HUES6 (cell line): ENCODE measurements around the gene PRX.
A peak's percentile ranks its signal among the peaks of the same experiment; 100 is the strongest.

ENCODE experiments used
- H3K27ac ChIP-seq: 2 replicates; pipeline ENCODE4 v1.7.0; 2013; ENCODE audit warnings: low read depth, mild to moderate bottlenecking, low read length, inconsistent platforms
- H3K27me3 ChIP-seq: 2 replicates; pipeline ENCODE4 v1.6.1; 2013; ENCODE audit warnings: low read length; ENCODE audit not compliant: control insufficient read depth, insufficient read depth
- H3K36me3 ChIP-seq: 2 replicates; pipeline ENCODE4 v1.6.1; 2013; ENCODE audit warnings: low read length; ENCODE audit not compliant: control insufficient read depth, insufficient read depth
- H3K4me1 ChIP-seq: 2 replicates; pipeline ENCODE4 v1.6.1; 2013; ENCODE audit warnings: low read length; ENCODE audit not compliant: control insufficient read depth, insufficient read depth
- H3K4me3 ChIP-seq: 2 replicates; pipeline ENCODE4 v1.5.1; 2013; ENCODE audit warnings: low read depth, low read length
- H3K9ac ChIP-seq: one replicate; pipeline ENCODE4 v1.6.1; 2013; ENCODE audit warnings: mild to moderate bottlenecking, low read length
- H3K9me3 ChIP-seq: 2 replicates; pipeline ENCODE4 v1.6.1; 2013; ENCODE audit warnings: low read depth, low read length; ENCODE audit not compliant: control insufficient read depth, insufficient read depth

PRX gene

DNA sequence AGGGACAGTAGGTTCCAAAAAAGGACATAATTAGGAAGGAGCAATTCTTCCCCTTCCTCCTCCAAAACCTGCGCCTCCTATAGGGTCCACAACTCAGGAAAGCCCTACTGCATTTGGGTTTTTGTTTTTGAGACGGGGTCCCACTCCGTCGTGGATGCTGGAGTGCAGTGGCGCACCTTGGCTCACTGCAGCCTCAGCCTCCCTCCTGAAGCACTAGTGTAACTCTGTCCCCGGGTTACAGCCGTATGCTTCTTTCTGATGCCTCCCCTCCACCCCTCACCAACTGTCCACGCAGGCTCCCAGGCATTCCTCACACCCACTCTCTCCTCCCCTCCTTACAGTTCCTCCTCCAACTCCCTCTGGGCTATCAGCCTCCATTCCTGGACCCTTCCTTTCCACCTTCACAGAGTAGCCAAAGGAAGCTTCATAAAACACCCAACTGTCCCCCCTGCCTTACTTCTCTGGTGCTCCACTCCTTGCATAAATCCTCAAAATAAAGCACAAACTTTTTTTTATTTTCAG lies 33.1 kb upstream of the PRX start:
- H3K27ac ChIP-seq, result no peak overlapping the region
- H3K9ac ChIP-seq, result peak overlapping the region; percentile 12

GRCh38 chr19:40445780-40446262 lies 32.6 kb upstream of the PRX start:
- no peaks in the 10 kb centered on the region for H3K9me3 ChIP-seq
- H3K27ac ChIP-seq, result no peak overlapping the region
- H3K4me3 ChIP-seq, result no peak overlapping the region
- peaks cover 19% of the 10 kb centered on the region for H3K36me3 ChIP-seq
- peak overlapping the region; percentile 31 for H3K9ac ChIP-seq
- H3K4me1 ChIP-seq, result peaks cover 20% of the 10 kb centered on the region
- H3K27me3 ChIP-seq, result no peaks in the 10 kb centered on the region

More for the DNA sequence above, 33.1 kb upstream of the PRX start:
- peaks cover 14% of the 10 kb centered on the region for H3K36me3 ChIP-seq
- H3K4me3 ChIP-seq, result no peak overlapping the region
- peaks cover 24% of the 10 kb centered on the region for H3K4me1 ChIP-seq
- no peaks in the 10 kb centered on the region for H3K27me3 ChIP-seq
- H3K9me3 ChIP-seq, result no peaks in the 10 kb centered on the region

- H3K27ac ChIP-seq, result peak overlapping the region; percentile 15; the same call in 1 of the 2 replicates
- no peaks in the 10 kb centered on the region for H3K27me3 ChIP-seq
- H3K4me3 ChIP-seq, result peak overlapping the region; percentile 97
- H3K4me1 ChIP-seq, result peaks cover 20% of the 10 kb centered on the region
- H3K9ac ChIP-seq, result peak overlapping the region; percentile 41
- peaks cover 27% of the 10 kb centered on the region for H3K36me3 ChIP-seq
- no peaks in the 10 kb centered on the region for H3K9me3 ChIP-seq
Observed at GRCh38 chr19:40444825-40445312, 31.7 kb upstream of the PRX start.

DNA sequence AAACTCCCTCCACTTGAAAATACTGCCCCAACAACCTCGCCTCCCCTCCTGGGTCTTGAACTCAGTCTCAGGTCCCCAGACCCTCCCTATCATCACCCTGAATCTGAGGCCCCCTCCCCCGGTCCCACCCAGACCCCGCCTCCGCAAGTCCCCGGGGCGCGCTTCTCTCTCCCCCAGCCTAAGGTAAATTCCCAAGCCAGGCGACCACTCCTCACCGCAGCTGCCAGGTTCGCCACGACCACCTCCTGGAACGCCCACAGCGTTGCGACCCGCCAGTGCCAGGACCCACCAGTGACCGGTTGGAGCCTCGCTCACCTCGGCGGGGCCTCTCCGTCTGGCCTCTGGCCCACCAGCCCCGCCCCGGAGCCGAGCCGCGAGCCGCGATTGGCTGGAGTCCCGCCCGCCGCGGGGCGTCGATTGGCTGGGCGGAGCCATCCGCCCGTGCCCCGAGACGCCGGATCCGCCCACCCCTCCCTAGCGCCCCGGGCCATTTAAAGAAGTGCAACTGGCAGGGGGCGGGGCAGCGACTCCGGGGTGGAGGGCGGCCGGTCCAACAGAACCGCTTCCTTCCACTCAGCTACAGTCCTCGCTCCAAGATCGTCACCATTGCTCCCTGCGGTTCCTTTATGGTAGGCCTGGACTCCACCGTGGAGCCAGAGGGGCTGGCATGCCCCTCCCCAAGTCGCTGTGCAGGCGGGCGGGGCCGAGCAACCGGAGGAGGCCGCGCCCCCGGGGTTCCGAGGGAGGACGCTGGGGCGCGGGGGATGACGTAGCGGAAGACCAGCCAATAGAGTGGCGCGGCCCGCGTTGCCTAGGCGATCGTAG lies 31.0 kb upstream of the PRX start, which contains the start of gene SERTAD3:
SERTAD3 (minus strand) TSS at position 336 of the 825 bp plus-strand sequence. CDS start 2,255 bp downstream, outside the sequence.
- no peaks in the 10 kb centered on the region for H3K27me3 ChIP-seq
- H3K9me3 ChIP-seq, result no peaks in the 10 kb centered on the region
- peaks cover 27% of the 10 kb centered on the region for H3K36me3 ChIP-seq

GRCh38 chr19:40443131-40443999 lies 30.2 kb upstream of the PRX start:
- Histone ChIP-seq H3K36me3 (peaks cover 27% of the 10 kb centered on the region), H3K4me1 (peaks cover 20% of the 10 kb centered on the region), H3K9me3 (no peaks in the 10 kb centered on the region), H3K27me3 (no peaks in the 10 kb centered on the region), H3K9ac (peak overlapping the region; percentile 94), H3K4me3 (peak overlapping the region; percentile 97), H3K27ac (peak overlapping the region; percentile 72; the same call in 1 of the 2 replicates)

More for the DNA sequence above, 31.0 kb upstream of the PRX start, which contains the start of gene SERTAD3:
- Histone ChIP-seq H3K9ac (peak within 1 kb of the TSS; percentile 94), H3K4me1 (peaks cover 20% of the 10 kb centered on the region), H3K27ac (peak within 1 kb of the TSS; percentile 72), H3K4me3 (peak within 1 kb of the TSS; percentile 97)

GRCh38 chr19:40442328-40443130 lies 29.4 kb upstream of the PRX start:
- Histone ChIP-seq H3K36me3 (peaks cover 22% of the 10 kb centered on the region), H3K9ac (peak overlapping the region; percentile 63), H3K27me3 (no peaks in the 10 kb centered on the region), H3K9me3 (no peaks in the 10 kb centered on the region), H3K27ac (peak overlapping the region; percentile 52; the same call in 1 of the 2 replicates), H3K4me3 (peak overlapping the region; percentile 97), H3K4me1 (peaks cover 20% of the 10 kb centered on the region)

DNA sequence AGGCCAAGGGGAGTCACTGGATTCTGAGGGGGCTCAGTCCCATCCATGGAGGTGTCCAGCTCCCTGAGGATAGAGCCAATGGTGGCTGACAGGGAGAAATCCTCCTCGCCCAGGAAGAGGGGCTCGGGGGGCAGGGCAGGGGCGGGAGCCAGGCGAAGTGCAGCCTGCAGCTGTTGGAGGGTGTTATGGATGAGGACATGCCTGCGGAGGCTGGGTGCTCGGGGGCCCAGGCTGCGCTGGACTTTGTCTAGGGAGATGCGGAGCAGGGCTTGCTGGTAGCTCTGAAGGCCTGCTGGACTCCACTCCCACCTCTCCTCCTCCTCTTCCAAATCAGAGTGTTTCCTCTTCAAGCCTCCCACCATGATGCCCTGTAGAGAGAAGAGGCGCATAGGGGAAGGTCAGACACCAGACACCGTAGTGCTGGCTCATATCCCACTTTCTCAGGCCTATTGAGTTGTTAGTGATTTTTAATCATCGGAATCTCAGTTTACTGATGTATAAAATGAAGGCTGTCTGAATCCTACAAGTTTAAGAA lies 28.6 kb upstream of the PRX start:
- H3K27me3 ChIP-seq, result no peaks in the 10 kb centered on the region

GRCh38 chr19:40438284-40438683 lies 25.1 kb upstream of the PRX start:
- peaks cover 22% of the 10 kb centered on the region for H3K36me3 ChIP-seq
- peaks cover 14% of the 10 kb centered on the region for H3K4me1 ChIP-seq
- no peak overlapping the region for H3K9ac ChIP-seq
- no peaks in the 10 kb centered on the region for H3K9me3 ChIP-seq
- no peak overlapping the region for H3K4me3 ChIP-seq
- H3K27ac ChIP-seq, result no peak overlapping the region
- no peaks in the 10 kb centered on the region for H3K27me3 ChIP-seq

More for the DNA sequence above, 28.6 kb upstream of the PRX start:
- Histone ChIP-seq H3K36me3 (peaks cover 22% of the 10 kb centered on the region), H3K4me1 (peaks cover 20% of the 10 kb centered on the region), H3K9ac (peak overlapping the region; percentile 63), H3K27ac (no peak overlapping the region), H3K4me3 (peak overlapping the region; percentile 97; the same call in 1 of the 2 replicates), H3K9me3 (no peaks in the 10 kb centered on the region)

- Histone ChIP-seq H3K27me3 (no peaks in the 10 kb centered on the region), H3K4me3 (peak overlapping the region; percentile 56), H3K9me3 (no peaks in the 10 kb centered on the region), H3K9ac (peak overlapping the region; percentile 83), H3K36me3 (no peaks in the 10 kb centered on the region), H3K4me1 (peaks cover 15% of the 10 kb centered on the region), H3K27ac (peak overlapping the region; percentile 83)
Observed at GRCh38 chr19:40433391-40434216, 20.4 kb upstream of the PRX start.
